T-helper 22 cell (primary cell): Measurements from ENCODE around the gene TASP1.
"Not testable (repeated sequence)": the region's sequence is repeated elsewhere in the genome, so short reads cannot be mapped to it uniquely, and the experiment has no call there.

Experiments used
- DNase-seq: peaks from one replicate; pipeline ENCODE4 v3.0.0-alpha.2; 2020; ENCODE audit warnings: low read depth

The TASP1 gene

GRCh38 chr20:13648291-13649228, 9.8 kb upstream of the TASP1 start:
- DNase-seq, result no peak

- DNase-seq, result no peak
Measured at GRCh38 chr20:13644010-13644409, 5.3 kb upstream of the TASP1 start.

GRCh38 chr20:13639150-13639497, 392 bp upstream of the TASP1 start:
- DNase-seq, result no peak

- DNase-seq, result no peak
Measured at GRCh38 chr20:13638162-13638495, 603 bp downstream of the TASP1 start.

- no peak for DNase-seq
Measured at GRCh38 chr20:13632431-13632830, 6.3 kb downstream of the TASP1 start.

GRCh38 chr20:13627525-13627924, 11.2 kb downstream of the TASP1 start:
- not testable (repeated sequence) for DNase-seq

GRCh38 chr20:13626724-13627123, 12.0 kb downstream of the TASP1 start:
- DNase-seq, result no peak

GRCh38 chr20:13625304-13625979, 13.3 kb downstream of the TASP1 start:
- DNase-seq, result no peak

- DNase-seq, result not testable (repeated sequence)
Measured at GRCh38 chr20:13619415-13619814, 19.3 kb downstream of the TASP1 start.

- DNase-seq, result not testable (repeated sequence)
Measured at GRCh38 chr20:13618456-13618855, 20.3 kb downstream of the TASP1 start.

- not testable (repeated sequence) for DNase-seq
Measured at GRCh38 chr20:13617585-13617984, 21.1 kb downstream of the TASP1 start.

GRCh38 chr20:13616713-13617112, 22.0 kb downstream of the TASP1 start:
- DNase-seq, result not testable (repeated sequence)

GRCh38 chr20:13613917-13614316, 24.8 kb downstream of the TASP1 start:
- no peak for DNase-seq

- DNase-seq, result no peak
Measured at GRCh38 chr20:13611611-13612125, 27.1 kb downstream of the TASP1 start.

GRCh38 chr20:13610184-13610583, 28.5 kb downstream of the TASP1 start:
- no peak for DNase-seq

- no peak for DNase-seq
Measured at GRCh38 chr20:13608066-13608465, 30.7 kb downstream of the TASP1 start.

- not testable (repeated sequence) for DNase-seq
Measured at GRCh38 chr20:13593423-13593822, 45.3 kb downstream of the TASP1 start.

- no peak for DNase-seq
Measured at GRCh38 chr20:13588049-13588448, 50.7 kb downstream of the TASP1 start.

GRCh38 chr20:13587370-13587769, 51.4 kb downstream of the TASP1 start:
- no peak for DNase-seq

- no peak for DNase-seq
Measured at GRCh38 chr20:13586133-13586532, 52.6 kb downstream of the TASP1 start.

GRCh38 chr20:13581451-13581850, 57.3 kb downstream of the TASP1 start:
- DNase-seq, result no peak

- DNase-seq, result no peak
Measured at GRCh38 chr20:13580707-13581106, 58.0 kb downstream of the TASP1 start.

GRCh38 chr20:13574071-13574470, 64.7 kb downstream of the TASP1 start:
- DNase-seq, result no peak
